K562 (cell line): Measurements from ENCODE around the gene CDCP2.

Experiments used
- FOXA3 ChIP-seq, 2 experiments: fragments of 450-650 bp in 1 of 2; sonication (generic) in 1 of 2; formaldehyde crosslinking; IDR thresholded peaks in 1 of 2; conservative IDR thresholded peaks in 1 of 2; 2 replicates each; pipeline versions ENCODE4 v1.4.0 to v1.8.0; 2020 to 2022; ENCODE audit warnings: mild to moderate bottlenecking in 2 of 2, missing genetic modification reagents in 1 of 2
- FOXP1 ChIP-seq: sonication (generic); formaldehyde crosslinking; IDR thresholded peaks from 2 replicates; pipeline ENCODE4 v1.8.0; 2022; ENCODE audit warnings: mild to moderate bottlenecking, missing genetic modification reagents
- KDM5B ChIP-seq: fragments of 200-600 bp; sonication (generic); IDR thresholded peaks from 2 replicates; pipeline ENCODE4 v1.6.1; 2012; ENCODE audit warnings: low read depth, mild to moderate bottlenecking, moderate library complexity, low read length, control low read depth, inconsistent platforms; ENCODE audit not compliant: insufficient replicate concordance
- MAFK ChIP-seq: IDR thresholded peaks from 2 replicates; pipeline ENCODE4 v1.6.1; 2011; ENCODE audit warnings: low read length, improper control_type of control experiment
- NCOA6 ChIP-seq: fragments of 450-650 bp; IDR thresholded peaks from 2 replicates; pipeline ENCODE4 v1.6.1; 2017; ENCODE audit warnings: mild to moderate bottlenecking
- PRMT5 ChIP-seq: sonication (generic); formaldehyde crosslinking; IDR thresholded peaks from 2 replicates; pipeline ENCODE4 v1.5.0; 2020; ENCODE audit warnings: missing genetic modification reagents
- PYGO2 ChIP-seq: fragments of 450-650 bp; IDR thresholded peaks from 2 replicates; pipeline ENCODE4 v1.6.1; 2016; ENCODE audit warnings: mild to moderate bottlenecking, missing genetic modification characterization, moderate library complexity, missing compliant biosample characterization
- RNF2 ChIP-seq: sonication (generic); IDR thresholded peaks from 2 replicates; pipeline ENCODE4 v1.6.1; 2016
- SETDB1 ChIP-seq: IDR thresholded peaks from one replicate; pipeline ENCODE4 v1.6.1; 2012; ENCODE audit warnings: low read length, control low read depth, inconsistent platforms
- SIN3B ChIP-seq: fragments of 450-650 bp; IDR thresholded peaks from 2 replicates; pipeline ENCODE4 v1.6.1; 2017; ENCODE audit warnings: low read depth, mild to moderate bottlenecking, moderate library complexity
- ZFP36 ChIP-seq: fragments of 150-350 bp; IDR thresholded peaks from 2 replicates; pipeline ENCODE4 v1.6.1; 2018; ENCODE audit warnings: low read length, low read depth; ENCODE audit not compliant: partially characterized antibody
- TF ChIP-seq, protein P1 (sequence below): sonication (generic); formaldehyde crosslinking; IDR thresholded peaks from 2 replicates; pipeline ENCODE4 v1.8.1; 2023; ENCODE audit warnings: mild to moderate bottlenecking, missing genetic modification reagents

- TF ChIP-seq, protein P1, sequence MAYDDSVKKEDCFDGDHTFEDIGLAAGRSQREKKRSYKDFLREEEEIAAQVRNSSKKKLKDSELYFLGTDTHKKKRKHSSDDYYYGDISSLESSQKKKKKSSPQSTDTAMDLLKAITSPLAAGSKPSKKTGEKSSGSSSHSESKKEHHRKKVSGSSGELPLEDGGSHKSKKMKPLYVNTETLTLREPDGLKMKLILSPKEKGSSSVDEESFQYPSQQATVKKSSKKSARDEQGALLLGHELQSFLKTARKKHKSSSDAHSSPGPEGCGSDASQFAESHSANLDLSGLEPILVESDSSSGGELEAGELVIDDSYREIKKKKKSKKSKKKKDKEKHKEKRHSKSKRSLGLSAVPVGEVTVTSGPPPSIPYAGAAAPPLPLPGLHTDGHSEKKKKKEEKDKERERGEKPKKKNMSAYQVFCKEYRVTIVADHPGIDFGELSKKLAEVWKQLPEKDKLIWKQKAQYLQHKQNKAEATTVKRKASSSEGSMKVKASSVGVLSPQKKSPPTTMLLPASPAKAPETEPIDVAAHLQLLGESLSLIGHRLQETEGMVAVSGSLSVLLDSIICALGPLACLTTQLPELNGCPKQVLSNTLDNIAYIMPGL (CRISPR knock-in tag) = no peak
- no peak for TF ChIP-seq RNF2
- TF ChIP-seq MAFK = no peak
- TF ChIP-seq PYGO2 (tag) = no peak
- TF ChIP-seq FOXP1 (CRISPR knock-in tag) = no peak
- no peak for TF ChIP-seq PRMT5 (CRISPR knock-in tag)
- no peak for TF ChIP-seq SIN3B
- no peak for TF ChIP-seq ZFP36
- TF ChIP-seq NCOA6 = no peak
- TF ChIP-seq KDM5B = no peak
- no peak for TF ChIP-seq FOXA3 (CRISPR knock-in tag; conservative IDR thresholded peaks at IDR 0.05 in 1 of 2, IDR thresholded peaks at IDR 0.05 in 1 of 2)
- TF ChIP-seq SETDB1 = no peak
Measured at GRCh38 chr1:54129858-54130257, 22.9 kb downstream of the CDCP2 start.
